Renal cortex interstitium (tissue), 15 donors: ENCODE results near the gene FANCD2. TPM values are rescaled to one million over a fixed set of nuclear protein-coding genes. Genes with fewer than 3 reads are reported as not detected.
"Not testable (repeated sequence)": the region's sequence is repeated elsewhere in the genome, so short reads cannot be mapped to it uniquely, and the experiment has no call there.

Experiments
- DNase-seq, 11 donors: peaks; one replicate each; pipeline ENCODE4 v3.0.0-alpha.2; 2013; ENCODE audit warnings: low read depth in 9 of 11, low spot score in 4 of 11; ENCODE audit errors: extremely low read depth in 1 of 11
- long read RNA-seq, 16 experiments: transcript quantifications; one replicate each; lab custom pipeline, GENCODE V29; 2026
- polyA plus RNA-seq, 3 donors: library from polyadenylated mRNA; unstranded; fragments of 120-200 nt; gene quantifications; one replicate each; pipeline ENCODE4 v1.2.1, GENCODE V29; 2013; ENCODE audit not compliant: insufficient read length in 3 of 3

FANCD2 gene
- polyA plus RNA-seq = 10 to 100 TPM; 20.7 to 24.8 (median 22.6) TPM
- long read RNA-seq, donor 1 = 0 reads
- long read RNA-seq, donor 2 = 0 reads
- long read RNA-seq, donor 3 = 0 reads
- long read RNA-seq, donor 4, full-length matches to known transcripts = 1 of 14 reads
- long read RNA-seq, donor 4, partial matches to known transcripts = 13 of 14 reads
- long read RNA-seq, donor 4, other reads (novel, unspliced or antisense) = 0 of 14 reads
- long read RNA-seq, donor 5 = 0 reads
- long read RNA-seq, donor 6 = 0 reads
- long read RNA-seq, donor 7 = 0 reads
- long read RNA-seq, donor 8 = 0 reads
- long read RNA-seq, donor 9 = 0 reads
- long read RNA-seq, donor 10 = 0 reads
- long read RNA-seq, donor 11 = 0 reads
- long read RNA-seq, donor 12 = 0 reads
- long read RNA-seq, donor 13, full-length matches to known transcripts = 1 of 9 reads
- long read RNA-seq, donor 13, partial matches to known transcripts = 8 of 9 reads
- long read RNA-seq, donor 13, other reads (novel, unspliced or antisense) = 0 of 9 reads
- long read RNA-seq, donor 14 = 0 reads
- long read RNA-seq, donor 15 = 0 reads
- long read RNA-seq, donor 16, partial matches to known transcripts = 0 of 1 reads
- long read RNA-seq, donor 16, other reads (novel, unspliced or antisense) = 0 of 1 reads

DNA sequence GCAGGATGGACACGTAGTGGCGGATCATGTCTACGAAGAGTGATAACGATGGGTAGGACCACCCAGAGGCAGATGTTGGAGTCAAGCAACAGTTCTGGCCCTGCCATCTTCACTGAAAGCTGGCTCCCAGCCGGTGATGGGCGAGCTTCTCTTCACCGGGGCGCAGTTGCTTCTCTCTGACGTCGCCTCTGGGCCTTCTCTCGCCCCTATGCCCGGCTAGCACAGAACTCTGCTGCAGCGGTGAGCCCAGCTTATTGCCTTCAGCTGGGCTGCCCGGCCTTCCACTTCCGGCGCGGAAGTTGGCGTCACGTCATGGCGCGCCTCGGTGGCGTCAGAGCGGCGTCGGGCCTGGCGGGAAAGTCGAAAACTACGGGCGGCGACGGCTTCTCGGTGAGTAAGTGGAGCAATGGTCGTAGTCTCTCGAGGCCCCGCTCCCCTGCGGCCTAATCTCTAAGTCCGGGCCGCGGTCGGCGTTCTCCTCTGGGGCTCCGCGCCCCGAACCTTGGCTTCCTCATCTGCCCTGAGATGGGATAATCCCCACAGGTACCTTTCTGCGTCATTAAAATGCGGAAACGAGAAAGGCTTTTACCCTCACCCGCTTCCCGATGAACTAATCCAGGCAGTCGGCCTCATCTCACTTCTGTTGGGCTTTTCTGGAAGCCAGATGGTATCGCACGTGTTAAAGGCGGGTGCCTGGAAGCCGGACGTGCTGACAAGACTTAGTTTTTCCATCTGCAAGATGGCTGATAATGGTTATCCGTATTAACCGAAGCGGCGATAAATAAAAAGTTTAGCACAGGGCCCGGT, at the start of gene FANCD2:
Gene FANCD2, plus strand, starts transcription at position 354 of the 807 bp plus-strand sequence. CDS start 2,221 bp downstream, outside the sequence.
- peak in 9 of 11 donors; percentile 75 to 86 (median 79) for DNase-seq

DNA sequence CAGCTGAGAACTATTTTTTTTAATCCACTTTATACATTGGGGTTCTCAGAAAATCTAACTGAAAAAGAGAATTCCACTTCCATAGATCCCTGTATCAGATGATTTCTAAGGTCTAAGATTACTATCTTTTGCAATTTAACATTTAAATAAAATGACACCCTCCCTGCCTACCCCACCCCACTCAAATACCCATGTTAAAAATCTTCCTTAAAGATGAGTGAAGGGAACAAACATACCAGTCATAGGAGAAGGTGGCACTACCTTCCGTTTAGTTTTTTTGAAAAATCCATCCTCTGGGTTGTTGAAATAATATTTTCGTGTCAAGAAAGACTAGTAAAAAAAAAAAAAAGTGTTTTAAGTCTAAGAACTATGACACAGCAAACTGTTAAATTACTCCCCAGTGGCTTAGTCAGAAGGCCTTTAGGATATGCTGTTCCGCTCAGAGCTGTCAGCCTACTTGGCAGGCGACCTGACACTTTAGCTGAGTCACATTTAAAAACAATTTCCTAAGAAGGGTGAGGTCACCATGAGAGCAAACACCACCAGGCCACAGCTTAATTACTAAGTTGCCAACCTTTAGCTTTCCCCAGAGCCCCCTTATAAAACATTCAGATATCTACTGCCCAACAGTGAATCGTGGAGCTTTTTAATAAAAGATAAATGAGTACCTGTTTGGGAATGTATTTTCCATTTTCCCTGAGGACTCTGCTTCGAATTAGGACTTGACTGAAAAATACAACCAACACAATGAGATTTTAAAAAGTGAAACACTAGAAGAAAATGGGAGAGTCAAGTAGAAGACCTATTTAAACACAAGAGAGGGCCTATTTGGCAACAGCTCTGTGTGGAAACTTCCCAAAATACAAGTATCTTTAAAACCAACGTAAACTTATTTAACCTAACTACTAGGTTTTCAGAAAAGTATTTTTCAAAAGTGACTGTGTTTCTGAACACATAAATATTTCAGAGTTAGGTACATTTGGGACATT, 49.2 kb upstream of the FANCD2 start:
- DNase-seq = no peak

- DNase-seq = no peak
These were observed 47.4 kb upstream of the FANCD2 start for GRCh38 chr3:9978710-9979305.

GRCh38 chr3:9980251-9980650, 46.0 kb upstream of the FANCD2 start:
- no peak for DNase-seq

DNA sequence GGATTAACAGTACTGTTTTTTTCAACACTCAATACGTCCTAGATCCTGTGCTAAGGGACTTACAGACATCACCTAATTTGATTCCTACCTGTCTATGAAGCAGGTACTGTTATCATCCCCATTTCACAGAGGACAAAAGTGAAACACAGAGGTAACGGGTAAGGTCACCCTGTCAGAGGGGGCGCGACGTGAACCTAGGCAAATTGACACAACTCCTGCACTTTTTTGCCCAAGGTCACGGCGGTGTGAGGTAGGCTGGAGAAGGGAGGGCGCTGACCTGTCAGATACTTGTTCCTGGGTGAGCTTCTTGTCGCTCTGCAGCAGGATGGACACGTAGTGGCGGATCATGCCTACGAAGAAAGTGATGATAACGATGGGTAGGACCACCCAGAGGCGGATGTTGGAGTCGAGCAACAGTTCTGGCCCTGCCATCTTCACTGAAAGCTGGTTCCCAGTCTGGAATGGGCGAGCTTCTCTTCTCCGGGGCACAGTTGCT, 40.0 kb upstream of the FANCD2 start:
- DNase-seq = no peak

DNA sequence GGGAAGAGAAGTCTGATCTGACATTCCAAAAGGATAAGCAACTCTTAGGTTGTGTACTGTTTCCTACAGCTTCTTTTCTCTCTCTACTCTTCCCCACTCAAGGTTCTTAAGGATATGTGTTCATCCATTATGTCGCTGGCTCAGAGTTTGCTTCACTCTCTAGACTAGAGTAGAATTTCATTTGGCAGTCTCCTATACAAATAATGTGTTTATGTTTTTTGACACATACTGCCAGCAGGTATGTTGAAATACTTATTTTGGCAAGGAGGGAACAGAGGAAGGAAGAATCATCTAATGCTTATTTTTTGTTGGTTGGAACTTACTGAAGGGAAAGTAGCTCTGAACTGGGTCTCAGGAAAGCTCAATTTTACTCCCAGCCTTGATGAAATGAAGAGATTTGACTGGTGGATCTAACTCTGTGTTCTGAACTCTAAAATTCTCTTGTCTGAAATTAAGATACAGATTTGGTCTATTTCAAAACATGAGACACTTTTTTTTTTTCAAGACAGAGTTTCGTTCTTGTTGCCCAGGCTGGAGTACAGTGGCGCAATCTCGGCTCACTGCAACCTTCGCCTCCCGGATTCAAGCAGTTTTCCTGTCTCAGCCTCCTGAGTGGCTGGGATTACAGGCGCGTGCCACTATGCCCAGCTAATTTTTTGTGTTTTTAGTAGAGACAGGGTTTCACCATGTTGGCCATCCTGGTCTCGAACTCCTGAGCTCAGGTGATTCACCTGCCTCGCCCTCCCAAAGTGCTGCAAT, 32.0 kb upstream of the FANCD2 start:
- no peak for DNase-seq

DNA sequence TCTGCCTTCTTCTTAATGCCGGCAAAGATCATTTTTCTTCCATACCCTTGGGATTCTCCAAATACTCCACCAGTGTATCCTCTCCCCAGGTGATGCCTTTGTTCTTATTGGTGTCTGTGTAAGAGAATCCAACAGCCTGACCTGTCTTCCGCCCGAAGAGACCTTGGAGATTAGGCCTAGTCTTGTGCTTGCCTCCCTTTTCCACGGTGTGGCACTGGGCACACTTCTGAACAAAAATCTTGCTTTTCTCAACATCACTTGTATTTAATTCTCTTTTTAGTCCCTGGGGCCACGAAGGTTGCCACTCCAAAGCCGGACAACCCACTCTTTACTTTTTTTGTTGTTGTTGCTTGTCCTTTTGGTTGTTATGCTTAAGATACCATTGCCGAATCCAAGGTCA, 25.6 kb upstream of the FANCD2 start:
- DNase-seq = no peak

- no peak for DNase-seq
These were observed 23.3 kb upstream of the FANCD2 start for GRCh38 chr3:10002951-10003350.

DNA sequence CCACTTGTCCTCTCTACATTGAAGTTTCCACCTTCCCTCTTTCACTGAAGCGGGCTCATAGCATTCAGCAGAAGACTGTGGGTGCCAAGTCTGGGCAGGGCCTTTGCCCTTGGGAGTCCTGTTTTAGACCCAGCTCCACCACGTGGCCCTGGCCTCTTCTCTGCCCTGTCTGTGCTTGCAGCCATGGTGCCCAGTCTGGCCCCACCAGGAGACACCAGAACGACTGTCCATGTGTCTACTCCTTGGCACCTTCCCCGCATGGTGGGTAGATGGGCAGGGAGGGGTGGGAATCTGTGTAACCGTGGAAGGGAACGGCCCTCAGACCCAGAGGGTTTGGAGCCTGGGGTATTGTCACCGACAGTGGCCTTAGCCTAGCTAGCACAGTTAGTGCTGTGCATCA, 21.7 kb upstream of the FANCD2 start:
- no peak for DNase-seq

DNA sequence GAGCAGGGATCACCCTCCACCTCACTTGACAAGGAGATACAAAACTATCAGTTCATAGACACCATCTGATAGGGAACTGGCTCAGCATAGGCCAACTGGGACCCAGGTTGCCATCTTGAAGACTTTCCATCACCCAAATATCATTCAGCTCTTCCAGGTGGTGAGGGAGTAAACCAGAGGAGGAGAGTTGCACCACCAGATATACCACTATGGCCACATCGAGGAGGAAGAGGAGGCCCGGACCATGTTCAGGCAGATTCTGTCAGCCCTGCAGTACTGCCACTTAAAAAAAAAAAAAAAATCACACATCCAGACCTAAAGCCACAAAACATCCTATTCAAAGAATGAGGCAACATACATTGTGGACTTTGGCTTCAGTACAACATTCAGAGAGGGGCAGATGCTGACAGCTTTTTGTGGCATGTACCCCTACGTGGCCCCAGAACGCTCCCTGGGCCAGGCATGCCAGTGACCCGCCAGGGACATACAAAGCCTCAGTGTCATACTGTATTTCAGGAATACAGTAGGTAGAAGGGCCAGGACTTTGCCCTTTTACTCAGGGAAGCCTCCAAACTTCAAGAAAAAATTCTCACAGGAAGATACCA, 21.2 kb upstream of the FANCD2 start:
- DNase-seq = no peak

DNA sequence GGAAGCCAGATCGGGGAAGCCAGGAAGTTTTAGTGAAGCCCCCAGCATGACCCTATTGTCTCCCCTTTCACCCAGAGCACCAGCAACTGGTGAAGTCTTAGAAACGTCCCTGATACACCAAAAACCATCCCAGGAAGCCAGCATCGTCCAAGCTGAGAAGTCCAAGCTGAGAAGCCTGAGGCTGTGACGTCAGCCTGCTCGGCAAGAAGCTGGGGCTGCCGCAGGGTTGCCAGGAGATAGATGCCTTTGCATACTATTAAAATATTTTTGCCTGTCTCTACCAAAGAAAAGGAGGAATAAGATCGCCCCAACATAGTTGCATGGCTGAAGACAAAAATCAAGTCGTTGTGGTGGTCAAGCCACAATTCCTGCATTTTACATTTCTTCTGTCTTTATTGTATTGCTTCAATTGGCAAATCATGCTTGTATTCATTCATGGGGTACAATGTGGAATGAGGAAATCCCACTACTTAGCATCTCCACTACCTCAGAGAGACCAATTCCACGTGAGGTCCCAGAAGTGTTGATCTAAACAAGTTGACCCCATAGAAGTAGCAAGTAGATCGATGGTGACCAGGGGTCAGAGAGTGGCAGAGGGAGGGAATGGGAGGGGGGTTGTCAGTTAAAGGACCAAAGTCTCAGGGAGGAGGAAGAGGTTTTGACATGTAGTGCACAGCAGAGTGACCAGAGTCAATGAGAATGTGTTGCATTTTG, 20.0 kb upstream of the FANCD2 start:
- no peak for DNase-seq

- no peak for DNase-seq
These were observed 19.5 kb upstream of the FANCD2 start for GRCh38 chr3:10006762-10007090.

- no peak for DNase-seq
These were observed 19.0 kb upstream of the FANCD2 start for GRCh38 chr3:10007126-10007782.

GRCh38 chr3:10008216-10008587, 18.0 kb upstream of the FANCD2 start:
- DNase-seq = not testable (repeated sequence)

DNA sequence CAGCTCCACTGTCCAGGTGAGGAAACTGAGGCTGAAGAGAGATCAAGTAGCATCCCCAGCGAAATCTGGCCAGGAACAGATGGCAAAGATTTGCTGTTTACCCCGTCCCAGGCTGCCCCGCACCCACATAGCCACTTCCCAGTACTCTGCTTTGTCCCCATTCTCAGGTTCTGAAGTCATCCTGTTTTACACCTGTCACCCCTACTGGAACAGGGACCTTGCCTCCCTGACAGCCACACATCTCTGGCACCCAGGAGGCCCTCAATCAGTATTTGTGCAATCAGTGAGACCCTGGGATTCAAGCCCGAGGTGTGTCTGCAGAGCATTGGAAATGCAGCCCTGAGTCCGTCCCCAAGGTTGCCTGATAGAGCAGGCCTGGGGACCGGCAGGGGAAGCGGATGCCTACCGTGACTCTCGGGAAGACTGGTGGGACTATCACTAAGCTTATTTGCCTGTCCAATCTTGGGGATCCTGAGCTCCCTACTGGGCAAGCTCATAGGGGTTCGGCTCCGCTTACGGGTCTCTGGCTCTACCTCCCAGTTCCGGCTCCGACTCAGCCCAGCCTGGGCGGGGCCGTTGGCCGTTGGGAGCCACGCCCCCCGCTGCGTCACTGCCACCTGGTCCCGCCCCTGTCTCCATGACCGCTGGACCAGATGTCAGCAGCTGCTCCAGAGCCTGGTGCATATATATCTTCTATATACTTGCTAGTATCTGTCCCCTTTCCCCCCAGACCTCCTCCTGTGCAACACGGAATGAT, 17.5 kb upstream of the FANCD2 start:
- peak in 8 of 11 donors; percentile 69 to 80 (median 76) for DNase-seq
